HepG2 (cell line): ENCODE data around the gene ADAMTS14. TPM values are rescaled to one million over a fixed set of nuclear protein-coding genes. Genes with fewer than 3 reads are reported as not detected.
A peak's percentile ranks its signal among the peaks of the same experiment; 100 is the strongest.

Source experiments
- ARNT2 ChIP-seq: sonication (generic); formaldehyde crosslinking; IDR thresholded peaks from 2 replicates; pipeline ENCODE4 v1.8.0; 2022; ENCODE audit warnings: mild to moderate bottlenecking, low read depth, missing genetic modification reagents, moderate library complexity
- GATAD2A ChIP-seq: IDR thresholded peaks from 2 replicates; pipeline ENCODE4 v1.6.1; 2016
- HNF1A ChIP-seq, 2 experiments: sonication (generic) in 1 of 2; formaldehyde crosslinking in 1 of 2; IDR thresholded peaks; 2 replicates each; pipeline versions ENCODE4 v1.4.0 to v1.6.1; 2016 to 2020; ENCODE audit warnings: borderline replicate concordance in 1 of 2, low read depth in 1 of 2, mild to moderate bottlenecking in 1 of 2, missing genetic modification reagents in 1 of 2
- HNF4G ChIP-seq, 2 experiments: sonication (generic) in 1 of 2; formaldehyde crosslinking in 1 of 2; IDR thresholded peaks; 2 replicates each; pipeline versions ENCODE4 v1.4.0 to v1.6.1; 2011 to 2020; ENCODE audit warnings: borderline replicate concordance in 2 of 2, low read depth in 2 of 2, mild to moderate bottlenecking in 2 of 2, low read length in 1 of 2, missing genetic modification reagents in 1 of 2, moderate library complexity in 1 of 2
- HNRNPL ChIP-seq: fragments of 200-400 bp; formaldehyde crosslinking; IDR thresholded peaks from 2 replicates; pipeline ENCODE4 v1.6.1; 2017; ENCODE audit warnings: mild to moderate bottlenecking, low read depth, low read length
- PITX1 ChIP-seq: sonication (generic); formaldehyde crosslinking; IDR thresholded peaks from 2 replicates; pipeline ENCODE4 v1.5.1; 2020; ENCODE audit warnings: mild to moderate bottlenecking, missing genetic modification reagents
- RFXAP ChIP-seq: sonication (generic); formaldehyde crosslinking; IDR thresholded peaks from 2 replicates; pipeline ENCODE4 v1.4.0; 2020; ENCODE audit warnings: missing genetic modification reagents, borderline replicate concordance
- RXRB ChIP-seq: IDR thresholded peaks from 2 replicates; pipeline ENCODE4 v1.6.1; 2016; ENCODE audit warnings: borderline replicate concordance, missing genetic modification reagents, missing compliant biosample characterization
- TP53 ChIP-seq: sonication (generic); formaldehyde crosslinking; conservative IDR thresholded peaks from 2 replicates; pipeline ENCODE4 v1.4.0; 2020; ENCODE audit warnings: missing genetic modification reagents
- ZNF550 ChIP-seq: sonication (generic); formaldehyde crosslinking; IDR thresholded peaks from 2 replicates; pipeline ENCODE4 v1.4.0; 2020; ENCODE audit warnings: mild to moderate bottlenecking, missing genetic modification reagents, borderline replicate concordance
- ZNF782 ChIP-seq: sonication (generic); formaldehyde crosslinking; IDR thresholded peaks from 2 replicates; pipeline ENCODE4 v1.4.0; 2020; ENCODE audit warnings: missing genetic modification reagents, mild to moderate bottlenecking, borderline replicate concordance
- polyA plus RNA-seq, 8 experiments: library from polyadenylated mRNA; depleted of rRNA in 3 of 8; stranded (reverse) in 7 of 8; unstranded in 1 of 8; fragments of >200 nt; fragmentation: Illumina TruSeq in 4 of 8; extraction: Trizol in 4 of 8; gene quantifications; 2 replicates each; pipeline versions ENCODE4 v1.2.1 to v1.2.3, GENCODE V29; 2011 to 2016; ENCODE audit warnings: low read depth in 4 of 8, missing spikeins in 1 of 8, mixed read lengths in 1 of 8; ENCODE audit not compliant: insufficient read depth in 1 of 8
- total RNA-seq, 5 experiments: library from RNA; depleted of rRNA; stranded (reverse); fragments of >200 nt; fragmentation: Illumina TruSeq; extraction: Trizol; gene quantifications; 2 replicates each; pipeline ENCODE4 v1.2.3, GENCODE V29; 2016; ENCODE audit warnings: low read depth in 1 of 5
- TF ChIP-seq, protein P1 (sequence below): sonication (generic); formaldehyde crosslinking; IDR thresholded peaks from 2 replicates; pipeline ENCODE4 v1.8.0; 2022; ENCODE audit warnings: low read depth, missing genetic modification reagents
- TF ChIP-seq, protein P2 (sequence below): sonication (generic); formaldehyde crosslinking; IDR thresholded peaks from 2 replicates; pipeline ENCODE4 v1.4.0; 2020; ENCODE audit warnings: missing genetic modification reagents
- TF ChIP-seq, protein P3 (sequence below): IDR thresholded peaks from 2 replicates; pipeline ENCODE4 v1.6.1; 2016; ENCODE audit warnings: low read depth, borderline replicate concordance

ADAMTS14 gene
- total and polyA plus RNA-seq, 2 of the 13 experiments (the other 11 are each of a cell fraction or from before 2014, with no cell fraction given), result 0.04 to 0.07 TPM

- no peak for TF ChIP-seq ARNT2 (CRISPR knock-in tag)
- 0 out of 2 replicates have a peak, but pooled peaks have one; percentile 57 for TF ChIP-seq PITX1
- TF ChIP-seq HNF1A (IDR thresholded peaks at IDR 0.05; ENCODE audit: low read depth), result no peak
- TF ChIP-seq HNF1A (CRISPR knock-in tag; IDR thresholded peaks at IDR 0.05; ENCODE audit: borderline replicate concordance), result no peak
- TF ChIP-seq, protein P1, sequence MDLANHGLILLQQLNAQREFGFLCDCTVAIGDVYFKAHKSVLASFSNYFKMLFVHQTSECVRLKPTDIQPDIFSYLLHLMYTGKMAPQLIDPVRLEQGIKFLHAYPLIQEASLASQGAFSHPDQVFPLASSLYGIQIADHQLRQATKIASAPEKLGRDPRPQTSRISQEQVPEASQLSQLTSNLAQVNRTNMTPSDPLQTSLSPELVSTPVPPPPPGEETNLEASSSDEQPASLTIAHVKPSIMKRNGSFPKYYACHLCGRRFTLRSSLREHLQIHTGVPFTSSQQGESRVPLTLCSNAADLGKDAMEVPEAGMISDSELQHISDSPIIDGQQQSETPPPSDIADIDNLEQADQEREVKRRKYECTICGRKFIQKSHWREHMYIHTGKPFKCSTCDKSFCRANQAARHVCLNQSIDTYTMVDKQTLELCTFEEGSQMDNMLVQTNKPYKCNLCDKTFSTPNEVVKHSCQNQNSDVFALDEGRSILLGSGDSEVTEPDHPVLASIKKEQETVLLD (CRISPR knock-in tag), result no peak
- TF ChIP-seq HNF4G (IDR thresholded peaks at IDR 0.05; ENCODE audit: borderline replicate concordance, low read depth, low read length), result 0 out of 2 replicates have a peak, but pooled peaks have one; percentile 45
- no peak; the same call in 1 of the 2 replicates for TF ChIP-seq HNF4G (CRISPR knock-in tag; IDR thresholded peaks at IDR 0.05; ENCODE audit: borderline replicate concordance, low read depth)
- TF ChIP-seq, protein P2, sequence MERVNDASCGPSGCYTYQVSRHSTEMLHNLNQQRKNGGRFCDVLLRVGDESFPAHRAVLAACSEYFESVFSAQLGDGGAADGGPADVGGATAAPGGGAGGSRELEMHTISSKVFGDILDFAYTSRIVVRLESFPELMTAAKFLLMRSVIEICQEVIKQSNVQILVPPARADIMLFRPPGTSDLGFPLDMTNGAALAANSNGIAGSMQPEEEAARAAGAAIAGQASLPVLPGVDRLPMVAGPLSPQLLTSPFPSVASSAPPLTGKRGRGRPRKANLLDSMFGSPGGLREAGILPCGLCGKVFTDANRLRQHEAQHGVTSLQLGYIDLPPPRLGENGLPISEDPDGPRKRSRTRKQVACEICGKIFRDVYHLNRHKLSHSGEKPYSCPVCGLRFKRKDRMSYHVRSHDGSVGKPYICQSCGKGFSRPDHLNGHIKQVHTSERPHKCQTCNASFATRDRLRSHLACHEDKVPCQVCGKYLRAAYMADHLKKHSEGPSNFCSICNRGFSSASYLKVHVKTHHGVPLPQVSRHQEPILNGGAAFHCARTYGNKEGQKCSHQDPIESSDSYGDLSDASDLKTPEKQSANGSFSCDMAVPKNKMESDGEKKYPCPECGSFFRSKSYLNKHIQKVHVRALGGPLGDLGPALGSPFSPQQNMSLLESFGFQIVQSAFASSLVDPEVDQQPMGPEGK (CRISPR knock-in tag), result peak; percentile 45; the same call in 1 of the 2 replicates
- no peak for TF ChIP-seq HNRNPL
- TF ChIP-seq ZNF550 (CRISPR knock-in tag), result no peak
- no peak for TF ChIP-seq RXRB (CRISPR knock-in tag)
- no peak for TF ChIP-seq RFXAP (CRISPR knock-in tag)
- TF ChIP-seq, protein P3, sequence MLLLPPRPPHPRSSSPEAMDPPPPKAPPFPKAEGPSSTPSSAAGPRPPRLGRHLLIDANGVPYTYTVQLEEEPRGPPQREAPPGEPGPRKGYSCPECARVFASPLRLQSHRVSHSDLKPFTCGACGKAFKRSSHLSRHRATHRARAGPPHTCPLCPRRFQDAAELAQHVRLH (CRISPR knock-in tag), result no peak
- TF ChIP-seq ZNF782 (CRISPR knock-in tag), result no peak
- TF ChIP-seq GATAD2A, result 0 out of 2 replicates have a peak, but pooled peaks have one; percentile 11
- no peak for TF ChIP-seq TP53 (CRISPR knock-in tag)
These were observed 70.5 kb downstream of the ADAMTS14 start (continued) for GRCh38 chr10:70742537-70743429.
